Epithelial cell of esophagus (primary cell): Measurements from ENCODE around the gene STAB2.
A peak's percentile ranks its signal among the peaks of the same experiment; 100 is the strongest.

ENCODE experiments used
- DNase-seq: peaks from one replicate; pipeline ENCODE4 v3.0.0; 2010; ENCODE audit warnings: low read depth
- H3K4me3 ChIP-seq: 2 replicates; pipeline ENCODE4 v1.5.1; 2011; ENCODE audit warnings: mild to moderate bottlenecking, low read length, control low read depth
- CTCF ChIP-seq: IDR thresholded peaks from 2 replicates; pipeline ENCODE4 v1.5.1; 2011; ENCODE audit warnings: low read depth, mild to moderate bottlenecking, low read length, control low read depth, inconsistent platforms; ENCODE audit not compliant: insufficient read depth; ENCODE audit errors: missing control alignments

Gene STAB2

GRCh38 chr12:103731539-103731938 is 144.5 kb downstream of the STAB2 start:
- no peak overlapping the region for H3K4me3 ChIP-seq
- no peak for TF ChIP-seq CTCF
- no peak for DNase-seq

- TF ChIP-seq CTCF, result no peak
- no peak for DNase-seq
- H3K4me3 ChIP-seq, result no peak overlapping the region
Measured at GRCh38 chr12:103734863-103735262, 147.8 kb downstream of the STAB2 start.

GRCh38 chr12:103735291-103735690 is 148.2 kb downstream of the STAB2 start:
- no peak for DNase-seq
- no peak for TF ChIP-seq CTCF

GRCh38 chr12:103736572-103736971 is 149.5 kb downstream of the STAB2 start:
- no peak for TF ChIP-seq CTCF
- H3K4me3 ChIP-seq, result no peak overlapping the region
- peak; percentile 32 for DNase-seq

More at GRCh38 chr12:103735291-103735690, 148.2 kb downstream of the STAB2 start:
- no peak overlapping the region for H3K4me3 ChIP-seq

GRCh38 chr12:103737881-103738280 is 150.8 kb downstream of the STAB2 start:
- DNase-seq, result no peak
- no peak for TF ChIP-seq CTCF
- H3K4me3 ChIP-seq, result no peak overlapping the region

- no peak overlapping the region for H3K4me3 ChIP-seq
- TF ChIP-seq CTCF, result no peak
- DNase-seq, result peak; percentile 53
Measured at GRCh38 chr12:103742349-103742932, 155.4 kb downstream of the STAB2 start.

- no peak for DNase-seq
- no peak for TF ChIP-seq CTCF
- no peak overlapping the region for H3K4me3 ChIP-seq
Measured at GRCh38 chr12:103743788-103744187, 156.7 kb downstream of the STAB2 start.
